Liver (tissue), 9 donors: ENCODE results near the gene SLC35E1. TPM values are rescaled to one million over a fixed set of nuclear protein-coding genes. Genes with fewer than 3 reads are reported as not detected.
"Not testable (repeated sequence)": the region's sequence is repeated elsewhere in the genome, so short reads cannot be mapped to it uniquely, and the experiment has no call there.

ENCODE experiments used
- DNase-seq: peaks from one replicate; pipeline ENCODE4 v3.0.0-alpha.2; 2017; ENCODE audit warnings: low spot score
- H3K27ac ChIP-seq, 2 donors: one replicate each; pipeline ENCODE4 v1.7.0; 2013; ENCODE audit warnings: inconsistent platforms in 2 of 2, low read length in 2 of 2, control low read depth in 1 of 2, low read depth in 1 of 2, mild to moderate bottlenecking in 1 of 2
- H3K27me3 ChIP-seq, 4 donors: one replicate each; pipeline versions ENCODE4 v1.6.1 to v1.7.0; 2013; ENCODE audit warnings: low read length in 3 of 4, inconsistent platforms in 1 of 4, mild to moderate bottlenecking in 1 of 4, moderate library complexity in 1 of 4; ENCODE audit not compliant: control insufficient read depth in 4 of 4, insufficient read depth in 4 of 4
- H3K36me3 ChIP-seq, 4 donors: one replicate each; pipeline versions ENCODE4 v1.6.1 to v1.7.0; 2013; ENCODE audit warnings: low read length in 3 of 4, mild to moderate bottlenecking in 3 of 4, low read depth in 1 of 4, moderate library complexity in 1 of 4; ENCODE audit not compliant: control insufficient read depth in 4 of 4, insufficient read depth in 3 of 4
- H3K4me1 ChIP-seq, 4 donors: one replicate each; pipeline versions ENCODE4 v1.6.1 to v1.7.0; 2013; ENCODE audit warnings: low read length in 3 of 4, mild to moderate bottlenecking in 3 of 4, moderate library complexity in 1 of 4; ENCODE audit not compliant: control insufficient read depth in 4 of 4, insufficient read depth in 4 of 4
- H3K4me3 ChIP-seq, 3 donors: one replicate each; pipeline versions ENCODE4 v1.6.1 to v1.7.0; 2013; ENCODE audit warnings: low read length in 3 of 3, control low read depth in 1 of 3, low read depth in 1 of 3, mild to moderate bottlenecking in 1 of 3
- H3K9ac ChIP-seq, 2 donors: one replicate each; pipeline ENCODE4 v1.7.0; 2013; ENCODE audit warnings: low read length in 2 of 2, mild to moderate bottlenecking in 2 of 2, moderate library complexity in 2 of 2, control low read depth in 1 of 2, low read depth in 1 of 2
- H3K9me3 ChIP-seq, 4 donors: one replicate each; pipeline versions ENCODE4 v1.6.1 to v1.7.0; 2013; ENCODE audit warnings: low read length in 3 of 4; ENCODE audit not compliant: control insufficient read depth in 4 of 4
- ATF3 ChIP-seq: IDR thresholded peaks from 2 replicates; pipeline ENCODE4 v1.6.1; 2016; ENCODE audit warnings: antibody characterized with exemption
- CTCF ChIP-seq: fragments of 150-350 bp; IDR thresholded peaks from 2 replicates; pipeline ENCODE4 v1.5.1; 2017; ENCODE audit warnings: improper control_type of control experiment, low read depth, low read length; ENCODE audit not compliant: missing input control
- EGR1 ChIP-seq, 2 donors: IDR thresholded peaks; 2 replicates each; pipeline ENCODE4 v1.6.1; 2016 to 2018; ENCODE audit warnings: antibody characterized with exemption in 2 of 2, low read depth in 2 of 2
- FOXA1 ChIP-seq: IDR thresholded peaks from 2 replicates; pipeline ENCODE4 v1.6.1; 2016; ENCODE audit warnings: antibody characterized with exemption
- FOXA2 ChIP-seq: IDR thresholded peaks from 2 replicates; pipeline ENCODE4 v1.6.1; 2016; ENCODE audit warnings: antibody characterized with exemption
- HNF4A ChIP-seq, 2 donors: conservative IDR thresholded peaks; 2 replicates each; pipeline ENCODE4 v1.6.1; 2016; ENCODE audit warnings: antibody characterized with exemption in 2 of 2, mild to moderate bottlenecking in 2 of 2
- HNF4G ChIP-seq: IDR thresholded peaks from 2 replicates; pipeline ENCODE4 v1.6.1; 2016; ENCODE audit warnings: antibody characterized with exemption
- JUND ChIP-seq, 2 donors: IDR thresholded peaks; 2 replicates each; pipeline ENCODE4 v1.6.1; 2016; ENCODE audit warnings: antibody characterized with exemption in 2 of 2
- MAX ChIP-seq: IDR thresholded peaks from 2 replicates; pipeline ENCODE4 v1.6.1; 2016; ENCODE audit warnings: antibody characterized with exemption
- NR2F2 ChIP-seq: IDR thresholded peaks from 2 replicates; pipeline ENCODE4 v1.6.1; 2016; ENCODE audit warnings: antibody characterized with exemption
- RAD21 ChIP-seq, 2 donors: IDR thresholded peaks; 2 replicates each; pipeline ENCODE4 v1.6.1; 2016; ENCODE audit warnings: antibody characterized with exemption in 2 of 2, mild to moderate bottlenecking in 2 of 2
- REST ChIP-seq: IDR thresholded peaks from 2 replicates; pipeline ENCODE4 v1.6.1; 2016; ENCODE audit warnings: antibody characterized with exemption, mild to moderate bottlenecking
- RXRA ChIP-seq, 2 donors: IDR thresholded peaks; 2 replicates each; pipeline ENCODE4 v1.6.1; 2017 to 2018; ENCODE audit warnings: antibody characterized with exemption in 2 of 2, mild to moderate bottlenecking in 1 of 2
- SP1 ChIP-seq: IDR thresholded peaks from 2 replicates; pipeline ENCODE4 v1.6.1; 2018; ENCODE audit warnings: antibody characterized with exemption, mild to moderate bottlenecking
- TAF1 ChIP-seq: conservative IDR thresholded peaks from 2 replicates; pipeline ENCODE4 v1.6.1; 2016; ENCODE audit warnings: antibody characterized with exemption, mild to moderate bottlenecking
- YY1 ChIP-seq: IDR thresholded peaks from 2 replicates; pipeline ENCODE4 v1.6.1; 2016; ENCODE audit warnings: antibody characterized with exemption, mild to moderate bottlenecking
- ZBTB33 ChIP-seq: IDR thresholded peaks from 2 replicates; pipeline ENCODE4 v1.6.1; 2016; ENCODE audit warnings: antibody characterized with exemption
- WGBS: extraction: QIAGEN DNeasy Blood & Tissue Kit; methylation state at CpG from one replicate; pipeline ENCODE4 v1.1.7; 2013; 5-methylcytosine and 5-hydroxymethylcytosine counted together
- polyA plus RNA-seq, 2 donors: library from polyadenylated mRNA; stranded (reverse) in 1 of 2; unstranded in 1 of 2; fragments of 200-250 nt in 1 of 2; fragments of >200 nt in 1 of 2; fragmentation: Nextera tagmentation in 1 of 2; extraction: Ambion mirVana in 1 of 2; gene quantifications; one replicate each; pipeline versions ENCODE4 v1.2.1 to v1.2.3, GENCODE V29; 2013 to 2015
- total RNA-seq, 2 donors: library from RNA; depleted of rRNA; stranded (reverse); fragments of >200 nt; gene quantifications; one replicate each; pipeline ENCODE4 v1.2.3, GENCODE V29; 2014
- donor health status: healthy.
- donor health status: healthy.
- donor health status: healthy.
- donor health status: healthy.
- donor health status: healthy.

SLC35E1 gene
- total and polyA plus RNA-seq, 4 donors, result 11.2 to 20.5 (median 12.1) TPM

GRCh38 chr19:16506961-16507360 lies 65.3 kb downstream of the SLC35E1 start:
- Histone ChIP-seq H3K9ac (no peak overlapping the region), H3K4me1 (peaks cover 0 to 2% (median 0%) of the 10 kb centered on the region in 4 donors), H3K9me3 (no peaks in the 10 kb centered on the region), H3K4me3 (no peak overlapping the region), H3K36me3 (peaks cover 3 to 13% (median 9%) of the 10 kb centered on the region in 4 donors), H3K27ac (no peak overlapping the region), H3K27me3 (no peaks in the 10 kb centered on the region)
- 90% methylated on average over 6 of the region's 6 CpGs for WGBS
- no peak for DNase-seq
- TF ChIP-seq RXRA (IDR thresholded peaks at IDR 0.05), result peak in 1 of 2 donors; percentile 20
- TF ChIP-seq HNF4A (conservative IDR thresholded peaks at IDR 0.05), result no peak
- no peak for TF ChIP-seq MAX
- no peak for TF ChIP-seq NR2F2
- no peak for TF ChIP-seq REST
- TF ChIP-seq RAD21 (IDR thresholded peaks at IDR 0.05), result no peak

GRCh38 chr19:16506161-16506560 lies 66.1 kb downstream of the SLC35E1 start:
- H3K27me3 ChIP-seq, H3K4me1 ChIP-seq, H3K9ac ChIP-seq, DNase-seq, H3K27ac ChIP-seq, H3K4me3 ChIP-seq, H3K9me3 ChIP-seq: not testable (repeated sequence)
- WGBS, result 95% methylated on average over 11 of the region's 11 CpGs
- peaks cover 3 to 14% (median 10%) of the 10 kb centered on the region in 4 donors for H3K36me3 ChIP-seq

- no peak for DNase-seq
- Histone ChIP-seq H3K36me3 (peaks cover 3 to 14% (median 7%) of the 10 kb centered on the region in 4 donors), H3K9ac (no peak overlapping the region), H3K27ac (no peak overlapping the region), H3K4me1 (peaks cover 0 to 2% (median 0%) of the 10 kb centered on the region in 4 donors), H3K27me3 (no peaks in the 10 kb centered on the region), H3K9me3 (no peaks in the 10 kb centered on the region), H3K4me3 (no peak overlapping the region)
- 91% methylated on average over 3 of the region's 3 CpGs for WGBS
- TF ChIP-seq HNF4G (no peak), YY1 (no peak), RXRA (IDR thresholded peaks at IDR 0.05) (no peak), SP1 (no peak), REST (no peak), TAF1 (no peak), JUND (IDR thresholded peaks at IDR 0.05) (no peak), FOXA2 (no peak), HNF4A (conservative IDR thresholded peaks at IDR 0.05) (no peak), ZBTB33 (no peak), FOXA1 (no peak), ATF3 (no peak), MAX (no peak), EGR1 (IDR thresholded peaks at IDR 0.05; ENCODE audit: low read depth in 2 of 2) (no peak), CTCF (no peak), RAD21 (IDR thresholded peaks at IDR 0.05) (no peak)
Measured at GRCh38 chr19:16504271-16504670, 67.9 kb downstream of the SLC35E1 start.
